Measurements from ENCODE around the gene FAM237B. TPM values are rescaled to one million over a fixed set of nuclear protein-coding genes. Genes with fewer than 3 reads are reported as not detected.
"Not testable (repeated sequence)": the region's sequence is repeated elsewhere in the genome, so short reads cannot be mapped to it uniquely, and the experiment has no call there.

FAM237B gene
- total and polyA plus RNA-seq, 2 experiments from 2014 or later: 0.06 TPM; not detected in 1

DNA sequence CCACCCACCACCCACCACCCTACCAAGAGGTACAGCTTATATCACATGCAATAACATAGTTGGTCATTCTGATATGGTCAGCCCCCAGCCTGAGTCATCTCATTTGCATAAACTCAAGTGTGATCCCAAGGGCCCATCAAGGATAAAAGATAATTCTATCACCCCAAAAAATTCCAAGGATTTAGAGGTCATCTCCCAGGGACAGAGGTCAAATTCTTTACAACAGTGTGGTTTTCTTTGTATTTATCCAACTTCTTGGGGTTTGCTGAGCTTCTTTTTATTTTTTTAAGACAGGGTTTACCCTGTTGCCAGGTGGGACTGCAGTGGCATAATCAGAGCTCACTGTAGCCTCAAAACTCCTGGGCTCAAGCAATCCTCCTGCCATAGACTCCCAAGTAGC is 16.0 kb upstream of the FAM237B start:
- Histone ChIP-seq H3K4me2 (ENCODE audit: unreplicated experiment) (no peak overlapping the region), H4K20me1 (ENCODE audit: insufficient read depth) (no peaks in the 10 kb centered on the region), H3K27me3 (replicated peaks; ENCODE audit: insufficient read depth) (no peaks in the 10 kb centered on the region), H3K4me1 (ENCODE audit: insufficient read depth) (no peaks in the 10 kb centered on the region), H3K79me2 (ENCODE audit: insufficient read depth) (no peaks in the 10 kb centered on the region), H3K9me2 (ENCODE audit: insufficient read depth) (no peaks in the 10 kb centered on the region), H3K36me3 (ENCODE audit: low read depth) (no peaks in the 10 kb centered on the region), H3K9ac (no peak overlapping the region), H2AFZ (no peak overlapping the region), H3K27ac (no peak overlapping the region), H3K4me3 (no peak overlapping the region), H3F3A (ENCODE audit: insufficient read depth) (no peaks in the 10 kb centered on the region), H3K9me3 (ENCODE audit: low read depth) (no peaks in the 10 kb centered on the region)
- DNase-seq: no peak
- in situ Hi-C loops (cut with MboI): no loop called here
- TF ChIP-seq EZH2 (IDR thresholded peaks at IDR 0.05; ENCODE audit: insufficient read depth, poor library complexity, severe bottlenecking) (no peak), EZH2phosphoT487 (IDR thresholded peaks at IDR 0.05; ENCODE audit: insufficient read depth, low read depth) (no peak)

DNA sequence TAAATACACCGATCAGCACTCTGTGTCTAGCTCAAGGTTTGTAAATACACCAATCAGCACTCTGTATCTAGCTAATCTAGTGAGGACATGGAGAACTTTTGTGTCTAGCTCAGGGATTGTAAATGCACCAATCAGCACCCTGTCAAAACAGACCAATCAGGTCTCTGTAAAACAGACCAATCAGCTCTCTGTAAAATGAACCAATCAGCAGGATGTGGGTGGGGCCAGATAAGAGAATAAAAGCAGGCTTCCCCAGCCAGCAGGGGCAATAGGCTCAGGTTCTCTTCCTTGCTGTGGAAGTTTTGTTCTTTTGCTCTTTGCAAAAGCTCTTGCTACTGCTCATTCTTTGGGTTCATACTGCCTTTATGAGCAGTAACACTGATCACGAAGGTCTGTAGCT is 13.8 kb upstream of the FAM237B start:
- H3K9me2 ChIP-seq (ENCODE audit: insufficient read depth); H3K9ac ChIP-seq; in situ Hi-C loops (cut with MboI); H3K36me3 ChIP-seq (ENCODE audit: low read depth); H3F3A ChIP-seq (ENCODE audit: insufficient read depth); H3K9me3 ChIP-seq (ENCODE audit: low read depth); H2AFZ ChIP-seq; H3K4me3 ChIP-seq; H3K27me3 ChIP-seq (replicated peaks; ENCODE audit: insufficient read depth); H3K4me2 ChIP-seq (ENCODE audit: unreplicated experiment); H3K4me1 ChIP-seq (ENCODE audit: insufficient read depth); H4K20me1 ChIP-seq (ENCODE audit: insufficient read depth); H3K79me2 ChIP-seq (ENCODE audit: insufficient read depth); H3K27ac ChIP-seq; DNase-seq: not testable (repeated sequence)
- whole genome bisulfite sequencing, 2 experiments (ENCODE audit: low coverage in 1 of 2, low lambda C conversion rate in 2 of 2, missing lambda C conversion rate in 2 of 2): 44 to 50% methylated on average over 2 of the region's 2 CpGs

DNA sequence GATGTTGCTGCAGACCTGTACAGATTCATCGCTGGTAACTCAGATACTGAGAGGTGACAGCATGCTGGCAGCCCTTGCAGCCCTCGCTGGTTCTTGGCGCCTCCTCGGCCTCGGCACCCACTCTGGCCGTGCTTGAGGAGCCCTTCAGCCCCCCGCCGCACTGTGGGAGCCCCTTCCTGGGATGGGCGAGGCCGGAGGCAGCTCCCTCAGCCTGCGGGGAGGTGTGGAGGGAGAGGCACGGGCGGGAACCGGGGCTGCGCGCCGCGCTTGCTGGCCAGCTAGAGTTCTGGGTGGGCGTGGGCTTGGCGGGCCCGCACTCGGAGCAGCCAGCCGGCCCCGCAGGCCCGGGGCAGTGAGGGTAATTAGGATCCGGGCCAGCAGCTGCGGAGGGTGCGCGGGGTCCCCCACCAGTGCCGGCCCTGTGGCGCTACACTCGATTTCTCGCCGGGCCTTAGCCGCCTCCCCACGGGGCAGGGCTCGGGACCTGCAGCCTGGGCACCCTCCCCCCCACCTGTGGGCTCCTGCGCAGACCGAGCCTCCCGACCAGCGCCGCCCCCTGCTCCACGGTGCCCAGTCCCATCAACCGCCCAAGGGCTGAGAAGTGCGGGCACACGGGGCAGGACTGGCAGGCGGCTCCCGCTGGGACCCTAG is 13.2 kb upstream of the FAM237B start:
- Histone ChIP-seq H3K9ac (no peak overlapping the region), H3K9me2 (ENCODE audit: insufficient read depth) (no peaks in the 10 kb centered on the region), H3K4me1 (ENCODE audit: insufficient read depth) (no peaks in the 10 kb centered on the region), H3F3A (ENCODE audit: insufficient read depth) (no peaks in the 10 kb centered on the region), H3K36me3 (ENCODE audit: low read depth) (no peaks in the 10 kb centered on the region), H3K79me2 (ENCODE audit: insufficient read depth) (no peaks in the 10 kb centered on the region), H3K27ac (no peak overlapping the region), H3K4me3 (no peak overlapping the region), H2AFZ (no peak overlapping the region), H3K4me2 (ENCODE audit: unreplicated experiment) (no peak overlapping the region), H3K9me3 (ENCODE audit: low read depth) (no peaks in the 10 kb centered on the region), H3K27me3 (replicated peaks; ENCODE audit: insufficient read depth) (no peaks in the 10 kb centered on the region), H4K20me1 (ENCODE audit: insufficient read depth) (no peaks in the 10 kb centered on the region)
- TF ChIP-seq EZH2phosphoT487 (IDR thresholded peaks at IDR 0.05; ENCODE audit: insufficient read depth, low read depth): no peak
- TF ChIP-seq EZH2 (IDR thresholded peaks at IDR 0.05; ENCODE audit: insufficient read depth, poor library complexity, severe bottlenecking): no peak
- WGBS, 2 experiments (ENCODE audit: low coverage in 1 of 2, low lambda C conversion rate in 2 of 2, missing lambda C conversion rate in 2 of 2): 81 to 87% methylated on average over 24 to 41 of the region's 48 CpGs
- in situ Hi-C loops (cut with MboI): no loop called here
- DNase-seq: no peak

DNA sequence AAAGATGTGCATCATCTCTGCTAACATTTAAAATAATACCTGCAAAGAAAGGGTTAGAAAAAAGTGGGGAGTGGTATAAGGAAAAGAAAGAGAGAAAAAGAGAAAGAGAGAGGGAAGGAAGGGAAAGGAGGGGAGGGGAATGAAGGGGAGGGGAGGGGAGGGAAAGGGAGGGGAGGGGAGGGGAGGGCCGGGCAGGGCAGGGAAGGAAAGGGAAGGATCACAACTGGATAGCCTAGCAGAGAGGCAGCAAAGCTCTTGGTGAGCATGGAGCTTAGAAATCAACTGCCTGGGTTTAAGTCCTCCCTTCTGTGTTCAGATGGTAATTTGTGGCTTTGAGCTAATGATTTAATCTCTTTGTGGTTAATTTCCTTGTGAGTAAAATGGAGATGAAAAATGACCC is 5.4 kb upstream of the FAM237B start:
- H3K27ac ChIP-seq: no peak overlapping the region
- H3K9me2 ChIP-seq (ENCODE audit: insufficient read depth): no peaks in the 10 kb centered on the region
- H3K4me3 ChIP-seq: no peak overlapping the region
- H3K79me2 ChIP-seq (ENCODE audit: insufficient read depth): no peaks in the 10 kb centered on the region
- WGBS, 2 experiments (ENCODE audit: low coverage in 1 of 2, low lambda C conversion rate in 2 of 2, missing lambda C conversion rate in 2 of 2): 14% methylated on average over 1 of the region's 1 CpG; no CpG with 5 or more reads in 1 of the 2 experiments
- no peak overlapping the region for H2AFZ ChIP-seq
- TF ChIP-seq EZH2 (IDR thresholded peaks at IDR 0.05; ENCODE audit: insufficient read depth, poor library complexity, severe bottlenecking) (no peak), EZH2phosphoT487 (IDR thresholded peaks at IDR 0.05; ENCODE audit: insufficient read depth, low read depth) (no peak)
- in situ Hi-C loops (cut with MboI): no loop called here
- H3K4me1 ChIP-seq (ENCODE audit: insufficient read depth): no peaks in the 10 kb centered on the region
- H4K20me1 ChIP-seq (ENCODE audit: insufficient read depth): no peaks in the 10 kb centered on the region
- no peak for DNase-seq
- H3K4me2 ChIP-seq (ENCODE audit: unreplicated experiment): no peak overlapping the region
- no peaks in the 10 kb centered on the region for H3K9me3 ChIP-seq (ENCODE audit: low read depth)
- no peaks in the 10 kb centered on the region for H3F3A ChIP-seq (ENCODE audit: insufficient read depth)
- H3K9ac ChIP-seq: no peak overlapping the region
- no peaks in the 10 kb centered on the region for H3K36me3 ChIP-seq (ENCODE audit: low read depth)
- 0 out of 2 replicates have a peak, but pooled peaks cover 12% of the 10 kb centered on the region for H3K27me3 ChIP-seq (replicated peaks; ENCODE audit: insufficient read depth)

DNA sequence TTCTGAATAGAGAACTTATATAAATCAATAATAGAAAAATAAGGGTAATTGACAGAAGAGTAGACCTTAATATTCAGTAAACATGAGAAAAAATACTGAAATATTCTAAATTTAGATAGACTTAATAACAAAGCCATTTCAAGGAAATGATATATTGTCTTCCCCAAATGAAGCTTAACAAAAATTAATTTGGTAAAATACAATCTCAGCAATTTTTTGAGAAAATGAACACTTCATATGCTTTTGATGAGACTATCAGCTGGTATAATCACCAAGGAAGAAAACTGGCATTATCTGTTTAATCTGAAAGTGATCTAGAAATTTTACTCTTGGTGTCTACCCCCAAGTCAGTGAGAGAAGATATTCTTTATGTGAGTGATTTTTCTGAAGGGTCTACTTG is 1.7 kb upstream of the FAM237B start:
- in situ Hi-C loops (cut with MboI): no loop called here
- no peaks in the 10 kb centered on the region for H3K9me3 ChIP-seq (ENCODE audit: low read depth)
- TF ChIP-seq EZH2phosphoT487 (IDR thresholded peaks at IDR 0.05; ENCODE audit: insufficient read depth, low read depth) (no peak), EZH2 (IDR thresholded peaks at IDR 0.05; ENCODE audit: insufficient read depth, poor library complexity, severe bottlenecking) (no peak)

More for the DNA sequence above, 1.7 kb upstream of the FAM237B start:
- no peaks in the 10 kb centered on the region for H3K9me2 ChIP-seq (ENCODE audit: insufficient read depth)
- H3K9ac ChIP-seq: no peak overlapping the region
- no peaks in the 10 kb centered on the region for H3K4me1 ChIP-seq (ENCODE audit: insufficient read depth)
- no peaks in the 10 kb centered on the region for H3K36me3 ChIP-seq (ENCODE audit: low read depth)
- peaks cover 12% of the 10 kb centered on the region; the same call in 1 of the 2 replicates for H3K27me3 ChIP-seq (replicated peaks; ENCODE audit: insufficient read depth)
- H3K79me2 ChIP-seq (ENCODE audit: insufficient read depth): no peaks in the 10 kb centered on the region
- H3K27ac ChIP-seq: no peak overlapping the region
- H3K4me2 ChIP-seq (ENCODE audit: unreplicated experiment): no peak overlapping the region
- no peaks in the 10 kb centered on the region for H3F3A ChIP-seq (ENCODE audit: insufficient read depth)
- H4K20me1 ChIP-seq (ENCODE audit: insufficient read depth): no peaks in the 10 kb centered on the region
- no peak for DNase-seq
- no peak overlapping the region for H3K4me3 ChIP-seq
- no peak overlapping the region for H2AFZ ChIP-seq
